ENCODE measurements around the gene ZNF503.

The ZNF503 gene

GRCh38 chr10:75438275-75438674 is 36.7 kb upstream of the ZNF503 start:
- no peak for TF ChIP-seq CTCF (IDR thresholded peaks at IDR 0.05; ENCODE audit: borderline replicate concordance, insufficient read depth, low read depth, low read length)
- no peak overlapping the region for H3K4me3 ChIP-seq (ENCODE audit: low read depth, low read length)

GRCh38 chr10:75437693-75438092 is 36.1 kb upstream of the ZNF503 start:
- H3K4me3 ChIP-seq (ENCODE audit: low read depth, low read length), result no peak overlapping the region
- TF ChIP-seq CTCF (IDR thresholded peaks at IDR 0.05; ENCODE audit: borderline replicate concordance, insufficient read depth, low read depth, low read length), result no peak

GRCh38 chr10:75436896-75437295 is 35.3 kb upstream of the ZNF503 start:
- H3K4me3 ChIP-seq (ENCODE audit: low read depth, low read length), result no peak overlapping the region
- no peak for TF ChIP-seq CTCF (IDR thresholded peaks at IDR 0.05; ENCODE audit: borderline replicate concordance, insufficient read depth, low read depth, low read length)

GRCh38 chr10:75435291-75435690 is 33.7 kb upstream of the ZNF503 start:
- no peak overlapping the region for H3K4me3 ChIP-seq (ENCODE audit: low read depth, low read length)
- no peak for TF ChIP-seq CTCF (IDR thresholded peaks at IDR 0.05; ENCODE audit: borderline replicate concordance, insufficient read depth, low read depth, low read length)

- TF ChIP-seq CTCF (IDR thresholded peaks at IDR 0.05; ENCODE audit: borderline replicate concordance, insufficient read depth, low read depth, low read length), result no peak
- no peak overlapping the region for H3K4me3 ChIP-seq (ENCODE audit: low read depth, low read length)
Observed at GRCh38 chr10:75434291-75434690, 32.7 kb upstream of the ZNF503 start.

- H3K4me3 ChIP-seq (ENCODE audit: low read depth, low read length), result no peak overlapping the region
- no peak for TF ChIP-seq CTCF (IDR thresholded peaks at IDR 0.05; ENCODE audit: borderline replicate concordance, insufficient read depth, low read depth, low read length)
Observed at GRCh38 chr10:75433216-75433615, 31.7 kb upstream of the ZNF503 start.

GRCh38 chr10:75432763-75433162 is 31.2 kb upstream of the ZNF503 start:
- H3K4me3 ChIP-seq (ENCODE audit: low read depth, low read length), result no peak overlapping the region
- TF ChIP-seq CTCF (IDR thresholded peaks at IDR 0.05; ENCODE audit: borderline replicate concordance, insufficient read depth, low read depth, low read length), result no peak
